Caco-2 (cell line): ENCODE data around the gene OLIG2. TPM values are rescaled to one million over a fixed set of nuclear protein-coding genes. Genes with fewer than 3 reads are reported as not detected.

Source experiments
- BruUV-seq: library from RNA; stranded (reverse); fragments of 400-500 nt; replicated peaks from 2 replicates; lab custom pipeline; 2021; lab: Mats Ljungman, UMichigan
- CTCF ChIA-PET: fragments of 300-600 bp; sonication (Branson Sonifier 250); formaldehyde crosslinking; loops from one replicate; lab custom pipeline; 2022; ENCODE audit warnings: antibody characterized with exemption; lab: Charles Lee
- POLR2A ChIA-PET: fragments of 300-600 bp; sonication (Branson Sonifier 250); formaldehyde crosslinking; loops from one replicate; lab custom pipeline; 2022; ENCODE audit warnings: antibody characterized with exemption; lab: Charles Lee
- DNase-seq, 2 experiments: peaks; one replicate each; pipeline versions ENCODE4 v3.0.0 to v3.0.0-alpha.2; 2020 to 2022
- H3K27me3 ChIP-seq: replicated peaks from 2 replicates; pipeline ENCODE4 v1.6.0; 2011; ENCODE audit warnings: low read length; ENCODE audit not compliant: control insufficient read depth, insufficient read depth
- H3K36me3 ChIP-seq: 2 replicates; pipeline ENCODE4 v1.5.1; 2011; ENCODE audit warnings: low read length; ENCODE audit not compliant: control insufficient read depth, insufficient read depth
- H3K4me1 ChIP-seq: fragments of 250-450 bp; sonication (Bioruptor Pico); 2 replicates; pipeline ENCODE4 v1.5.1; 2020; ENCODE audit warnings: mild to moderate bottlenecking
- H3K4me3 ChIP-seq: 2 replicates; pipeline ENCODE4 v1.5.1; 2011; ENCODE audit warnings: low read depth, mild to moderate bottlenecking, control low read depth, low read length
- H3K9me3 ChIP-seq: fragments of 250-450 bp; sonication (Bioruptor Pico); 2 replicates; pipeline ENCODE4 v1.5.1; 2020; ENCODE audit warnings: mild to moderate bottlenecking, moderate library complexity
- H3K27ac Mint-ChIP-seq: one replicate; pipeline ENCODE4 v1.8.0; 2022; ENCODE audit warnings: mixed read lengths; ENCODE audit not compliant: unreplicated experiment
- H3K27me3 Mint-ChIP-seq: one replicate; pipeline ENCODE4 v1.8.0; 2022; ENCODE audit warnings: mixed read lengths; ENCODE audit not compliant: insufficient read depth, unreplicated experiment
- H3K36me3 Mint-ChIP-seq: one replicate; pipeline ENCODE4 v1.8.0; 2022; ENCODE audit warnings: mild to moderate bottlenecking, mixed read lengths; ENCODE audit not compliant: insufficient read depth, unreplicated experiment
- H3K4me1 Mint-ChIP-seq: one replicate; pipeline ENCODE4 v1.8.0; 2022; ENCODE audit warnings: low read depth, mixed read lengths; ENCODE audit not compliant: unreplicated experiment
- H3K4me3 Mint-ChIP-seq: one replicate; pipeline ENCODE4 v1.8.0; 2022; ENCODE audit warnings: mild to moderate bottlenecking, moderate library complexity, mixed read lengths; ENCODE audit not compliant: unreplicated experiment
- H3K9me3 Mint-ChIP-seq: one replicate; pipeline ENCODE4 v1.8.0; 2022; ENCODE audit warnings: mixed read lengths; ENCODE audit not compliant: unreplicated experiment
- CTCF ChIP-seq, 2 experiments: fragments of 200-600 bp in 1 of 2; IDR thresholded peaks; 1 replicate in 1 of 2; 2 replicates in 1 of 2; pipeline versions ENCODE4 v1.5.1 to v1.8.0; 2011 to 2022; ENCODE audit warnings: antibody characterized with exemption in 1 of 2, control low read depth in 1 of 2, inconsistent platforms in 1 of 2, low read depth in 1 of 2, low read length in 1 of 2, mild to moderate bottlenecking in 1 of 2, moderate library complexity in 1 of 2; ENCODE audit not compliant: insufficient read depth in 1 of 2, severe bottlenecking in 1 of 2, unreplicated experiment in 1 of 2
- intact Hi-C: fragments of 100-400 bp; cut with micrococcal nuclease; formaldehyde crosslinking; loops from one replicate; pipeline ENCODE4 v1.10.0; 2022; ENCODE audit not compliant: unreplicated experiment
- total RNA-seq: library from RNA; stranded (reverse); gene quantifications from 2 replicates; pipeline ENCODE4 v1.2.3, GENCODE V29; 2022

OLIG2 gene
- total RNA-seq, 1 experiment from 2014 or later = not detected

- no peaks in the 10 kb centered on the region for H3K9me3 ChIP-seq
- CTCF ChIA-PET = no interaction called here
- Mint-ChIP-seq H3K27me3 (peaks cover 23% of the 10 kb centered on the region), H3K27ac (no peak overlapping the region), H3K36me3 (no peaks in the 10 kb centered on the region), H3K4me3 (no peak overlapping the region), H3K9me3 (no peaks in the 10 kb centered on the region), H3K4me1 (no peaks in the 10 kb centered on the region)
- no peaks in the 10 kb centered on the region for H3K36me3 ChIP-seq
- no peak for TF ChIP-seq CTCF (IDR thresholded peaks at IDR 0.05; ENCODE audit: insufficient read depth in 1 of 2, low read depth in 1 of 2, low read length in 1 of 2, severe bottlenecking in 1 of 2, unreplicated experiment in 1 of 2)
- BruUV-seq = no TSS peak
- no peaks in the 10 kb centered on the region; the same call in 1 of the 2 replicates for H3K27me3 ChIP-seq
- intact Hi-C loops = no loop called here
- H3K4me1 ChIP-seq = no peaks in the 10 kb centered on the region
- DNase-seq = no peak
- H3K4me3 ChIP-seq = no peak overlapping the region
- POLR2A ChIA-PET = no interaction called here
Measured at GRCh38 chr21:33020558-33021100, 5.1 kb upstream of the OLIG2 start.

- Histone ChIP-seq H3K4me3 (no peak overlapping the region), H3K4me1 (no peaks in the 10 kb centered on the region), H3K36me3 (no peaks in the 10 kb centered on the region), H3K9me3 (no peaks in the 10 kb centered on the region), H3K27me3 (no peaks in the 10 kb centered on the region; the same call in 1 of the 2 replicates)
- no peak for TF ChIP-seq CTCF (IDR thresholded peaks at IDR 0.05; ENCODE audit: insufficient read depth in 1 of 2, low read depth in 1 of 2, low read length in 1 of 2, severe bottlenecking in 1 of 2, unreplicated experiment in 1 of 2)
- no peaks in the 10 kb centered on the region for H3K4me1 Mint-ChIP-seq
- ChIA-PET POLR2A (no interaction called here), CTCF (no interaction called here)
- no peak for DNase-seq
- no peak overlapping the region for H3K27ac Mint-ChIP-seq
- H3K36me3 Mint-ChIP-seq = no peaks in the 10 kb centered on the region
- no peaks in the 10 kb centered on the region for H3K9me3 Mint-ChIP-seq
- no TSS peak for BruUV-seq
- H3K4me3 Mint-ChIP-seq = no peak overlapping the region
- intact Hi-C loops = no loop called here
- H3K27me3 Mint-ChIP-seq = peaks cover 27% of the 10 kb centered on the region
Measured at GRCh38 chr21:33021150-33021549, 4.6 kb upstream of the OLIG2 start.

- Mint-ChIP-seq H3K4me3 (no peak overlapping the region), H3K4me1 (no peaks in the 10 kb centered on the region), H3K9me3 (no peaks in the 10 kb centered on the region), H3K27me3 (peaks cover 32% of the 10 kb centered on the region), H3K27ac (no peak overlapping the region), H3K36me3 (no peaks in the 10 kb centered on the region)
- H3K4me1 ChIP-seq = no peaks in the 10 kb centered on the region
- H3K36me3 ChIP-seq = no peaks in the 10 kb centered on the region
- intact Hi-C loops = no loop called here
- ChIA-PET POLR2A (no interaction called here), CTCF (no interaction called here)
- H3K9me3 ChIP-seq = no peaks in the 10 kb centered on the region
- H3K4me3 ChIP-seq = no peak overlapping the region
- BruUV-seq = no TSS peak
- no peak for DNase-seq
- H3K27me3 ChIP-seq = no peaks in the 10 kb centered on the region; the same call in 1 of the 2 replicates
- no peak for TF ChIP-seq CTCF (IDR thresholded peaks at IDR 0.05; ENCODE audit: insufficient read depth in 1 of 2, low read depth in 1 of 2, low read length in 1 of 2, severe bottlenecking in 1 of 2, unreplicated experiment in 1 of 2)
Measured at GRCh38 chr21:33021667-33022066, 4.1 kb upstream of the OLIG2 start.
